Mesendoderm (in vitro differentiated cells): ENCODE data around the gene ELOVL5. TPM values are rescaled to one million over a fixed set of nuclear protein-coding genes. Genes with fewer than 3 reads are reported as not detected.

Experiments
- DNase-seq: peaks from one replicate; pipeline ENCODE4 v3.0.0; 2013
- H2AK5ac ChIP-seq: 2 replicates; pipeline ENCODE4 v1.6.1; 2013; ENCODE audit warnings: low read length, inconsistent platforms
- H2BK120ac ChIP-seq: 2 replicates; pipeline ENCODE4 v1.6.1; 2013; ENCODE audit warnings: low read depth, mild to moderate bottlenecking, low read length, moderate library complexity, mixed read lengths
- H2BK15ac ChIP-seq: replicated peaks from 2 replicates; pipeline ENCODE4 v1.6.1; 2013; ENCODE audit warnings: low read depth, mild to moderate bottlenecking, moderate library complexity
- H2BK5ac ChIP-seq: 2 replicates; pipeline ENCODE4 v1.6.1; 2013; ENCODE audit warnings: low read length, inconsistent platforms
- H3K18ac ChIP-seq: 2 replicates; pipeline ENCODE4 v1.6.1; 2013; ENCODE audit warnings: mild to moderate bottlenecking, low read length, mixed read lengths
- H3K23ac ChIP-seq: one replicate; pipeline ENCODE4 v1.6.1; 2013; ENCODE audit warnings: low read length
- H3K27ac ChIP-seq: 2 replicates; pipeline ENCODE4 v1.5.1; 2013; ENCODE audit warnings: low read depth, mild to moderate bottlenecking, inconsistent platforms, low read length, moderate library complexity
- H3K27me3 ChIP-seq: 2 replicates; pipeline ENCODE4 v1.6.1; 2013; ENCODE audit warnings: low read length, control low read depth, mild to moderate bottlenecking, inconsistent platforms; ENCODE audit not compliant: insufficient read depth, poor library complexity
- H3K36me3 ChIP-seq: 2 replicates; pipeline ENCODE4 v1.6.1; 2013; ENCODE audit warnings: low read length, inconsistent platforms; ENCODE audit not compliant: control insufficient read depth, insufficient read depth
- H3K4ac ChIP-seq: one replicate; pipeline ENCODE4 v1.6.1; 2013; ENCODE audit warnings: low read depth, mild to moderate bottlenecking, low read length, moderate library complexity
- H3K4me1 ChIP-seq: 2 replicates; pipeline ENCODE4 v1.6.1; 2013; ENCODE audit warnings: low read depth, low read length, inconsistent platforms; ENCODE audit not compliant: control insufficient read depth
- H3K4me2 ChIP-seq: 2 replicates; pipeline ENCODE4 v1.6.1; 2013; ENCODE audit warnings: low read length
- H3K4me3 ChIP-seq: 2 replicates; pipeline ENCODE4 v1.5.1; 2013; ENCODE audit warnings: mild to moderate bottlenecking, low read length
- H3K56ac ChIP-seq: one replicate; pipeline ENCODE4 v1.6.1; 2013; ENCODE audit warnings: low read length
- H3K79me1 ChIP-seq: 2 replicates; pipeline ENCODE4 v1.6.1; 2013; ENCODE audit warnings: low read length, inconsistent platforms
- H3K79me2 ChIP-seq: 2 replicates; pipeline ENCODE4 v1.6.1; 2013; ENCODE audit warnings: mild to moderate bottlenecking, low read length; ENCODE audit not compliant: control insufficient read depth, insufficient read depth
- H3K9ac ChIP-seq: 2 replicates; pipeline ENCODE4 v1.6.1; 2013; ENCODE audit warnings: low read length, inconsistent platforms
- H4K5ac ChIP-seq: one replicate; pipeline ENCODE4 v1.6.1; 2013; ENCODE audit warnings: low read length
- H4K8ac ChIP-seq: one replicate; pipeline ENCODE4 v1.6.1; 2013; ENCODE audit warnings: low read depth, mild to moderate bottlenecking, control low read depth, low read length, moderate library complexity
- WGBS: extraction: QIAGEN DNeasy Blood & Tissue Kit; methylation state at CpG from one replicate; pipeline ENCODE4 v1.1.7; 2013; ENCODE audit warnings: low lambda C conversion rate, missing lambda C conversion rate; ENCODE audit not compliant: insufficient coverage; ENCODE audit errors: extremely low coverage; 5-methylcytosine and 5-hydroxymethylcytosine counted together
- small RNA-seq: library from polyadenylated mRNA; stranded (forward); fragments of <200 nt; extraction: miRNeasy Mini kit (QIAGEN cat#:217004); gene quantifications from one replicate; pipeline ENCODE3, GENCODE V24; 2013; ENCODE audit not compliant: insufficient read depth

Gene ELOVL5

GRCh38 chr6:53227847-53228246 lies 120.9 kb downstream of the ELOVL5 start:
- Histone ChIP-seq H4K5ac (no peak overlapping the region), H2AK5ac (no peak overlapping the region), H3K27ac (no peak overlapping the region), H3K9ac (no peak overlapping the region), H3K4ac (no peak overlapping the region), H3K27me3 (no peaks in the 10 kb centered on the region), H2BK5ac (no peak overlapping the region), H3K18ac (no peak overlapping the region), H3K79me2 (no peaks in the 10 kb centered on the region), H3K4me3 (no peak overlapping the region), H3K56ac (no peak overlapping the region), H2BK15ac (no peak overlapping the region), H3K23ac (no peak overlapping the region), H3K79me1 (no peaks in the 10 kb centered on the region), H2BK120ac (no peak overlapping the region), H4K8ac (no peak overlapping the region), H3K4me1 (no peaks in the 10 kb centered on the region), H3K36me3 (no peaks in the 10 kb centered on the region), H3K4me2 (no peak overlapping the region)
- DNase-seq, result no peak
- WGBS, result no CpG with 5 or more reads among the region's 3 CpGs

DNA sequence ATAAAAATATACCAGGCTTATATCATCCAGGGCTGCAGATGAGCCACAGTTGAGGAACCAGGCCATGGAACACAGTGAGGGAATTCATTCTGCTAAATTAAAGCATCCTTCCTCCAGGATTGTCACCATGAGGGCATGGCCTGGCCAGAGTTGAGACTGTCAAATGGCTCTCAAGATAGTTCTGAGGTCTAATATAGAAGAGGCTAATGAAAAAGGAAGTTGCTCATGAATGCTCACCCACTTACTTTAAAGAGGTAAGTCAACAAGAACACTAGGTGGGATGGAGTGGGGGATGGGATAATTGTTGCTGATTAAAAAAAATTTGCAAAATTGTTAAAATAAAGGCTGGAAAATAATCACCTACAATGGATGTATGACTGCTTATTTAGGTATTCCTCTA lies 128.1 kb downstream of the ELOVL5 start:
- H3K18ac ChIP-seq, result no peak overlapping the region
- no peak overlapping the region for H4K8ac ChIP-seq
- no peak overlapping the region for H3K4me3 ChIP-seq
- no peaks in the 10 kb centered on the region for H3K79me1 ChIP-seq
- no peak overlapping the region for H3K4me2 ChIP-seq
- no peak overlapping the region for H3K23ac ChIP-seq
- H4K5ac ChIP-seq, result no peak overlapping the region
- no peak overlapping the region for H3K27ac ChIP-seq
- no peaks in the 10 kb centered on the region for H3K27me3 ChIP-seq
- no peak overlapping the region for H3K9ac ChIP-seq
- no peak overlapping the region for H3K4ac ChIP-seq
- H2AK5ac ChIP-seq, result no peak overlapping the region
- H3K56ac ChIP-seq, result no peak overlapping the region
- no peak overlapping the region for H2BK120ac ChIP-seq
- DNase-seq, result no peak
- H3K79me2 ChIP-seq, result no peaks in the 10 kb centered on the region
- no peak overlapping the region for H2BK15ac ChIP-seq
- H2BK5ac ChIP-seq, result no peak overlapping the region
- H3K36me3 ChIP-seq, result no peaks in the 10 kb centered on the region
- no peaks in the 10 kb centered on the region for H3K4me1 ChIP-seq

Small RNA genes lying within 50 kb of the gene (small RNA-seq; reads per million reads assigned to genes)
- gene MIR5685 (not detected), gene RNU1-136P (not detected)
